Hepatocyte (in vitro differentiated cells): ENCODE data around the gene APBA2.

Experiments
- EZH2 ChIP-seq: fragments of 200-600 bp; sonication (generic); IDR thresholded peaks from 2 replicates; pipeline ENCODE4 v1.6.1; 2016; ENCODE audit warnings: antibody characterized with exemption, mild to moderate bottlenecking, borderline replicate concordance
- TF ChIP-seq, protein P1 (sequence below): fragments of 200-600 bp; sonication (generic); IDR thresholded peaks from 2 replicates; pipeline ENCODE4 v1.5.1; 2016; ENCODE audit warnings: antibody characterized with exemption, mild to moderate bottlenecking; ENCODE audit not compliant: poor library complexity

DNA sequence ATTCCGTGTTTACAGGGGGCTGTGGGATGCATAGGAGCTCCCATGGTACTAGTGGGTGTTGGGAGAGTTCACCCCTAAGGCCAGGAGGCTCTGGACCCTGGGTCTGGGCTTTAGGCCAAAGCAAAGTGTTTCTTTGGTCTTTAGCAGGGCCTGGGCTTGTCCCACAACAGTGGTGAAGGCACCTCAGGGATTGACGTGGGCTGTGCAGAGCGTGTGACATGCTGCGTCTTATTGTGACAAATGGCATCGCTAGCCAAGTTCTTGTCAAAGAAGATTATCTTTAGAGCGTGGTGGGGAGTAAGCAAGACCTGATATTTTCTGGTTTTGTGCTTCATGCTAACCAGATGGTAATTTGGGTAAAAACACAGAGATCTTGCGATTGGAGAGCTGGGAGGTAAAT, 170.1 kb downstream of the APBA2 start:
- TF ChIP-seq EZH2 = no peak
- TF ChIP-seq, protein P1, sequence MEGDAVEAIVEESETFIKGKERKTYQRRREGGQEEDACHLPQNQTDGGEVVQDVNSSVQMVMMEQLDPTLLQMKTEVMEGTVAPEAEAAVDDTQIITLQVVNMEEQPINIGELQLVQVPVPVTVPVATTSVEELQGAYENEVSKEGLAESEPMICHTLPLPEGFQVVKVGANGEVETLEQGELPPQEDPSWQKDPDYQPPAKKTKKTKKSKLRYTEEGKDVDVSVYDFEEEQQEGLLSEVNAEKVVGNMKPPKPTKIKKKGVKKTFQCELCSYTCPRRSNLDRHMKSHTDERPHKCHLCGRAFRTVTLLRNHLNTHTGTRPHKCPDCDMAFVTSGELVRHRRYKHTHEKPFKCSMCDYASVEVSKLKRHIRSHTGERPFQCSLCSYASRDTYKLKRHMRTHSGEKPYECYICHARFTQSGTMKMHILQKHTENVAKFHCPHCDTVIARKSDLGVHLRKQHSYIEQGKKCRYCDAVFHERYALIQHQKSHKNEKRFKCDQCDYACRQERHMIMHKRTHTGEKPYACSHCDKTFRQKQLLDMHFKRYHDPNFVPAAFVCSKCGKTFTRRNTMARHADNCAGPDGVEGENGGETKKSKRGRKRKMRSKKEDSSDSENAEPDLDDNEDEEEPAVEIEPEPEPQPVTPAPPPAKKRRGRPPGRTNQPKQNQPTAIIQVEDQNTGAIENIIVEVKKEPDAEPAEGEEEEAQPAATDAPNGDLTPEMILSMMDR = no peak
